ENCODE measurements around the gene ARPC3. TPM values are rescaled to one million over a fixed set of nuclear protein-coding genes. Genes with fewer than 3 reads are reported as not detected.

The ARPC3 gene
- total RNA-seq, 1 experiment from 2014 or later: 319 TPM

DNA sequence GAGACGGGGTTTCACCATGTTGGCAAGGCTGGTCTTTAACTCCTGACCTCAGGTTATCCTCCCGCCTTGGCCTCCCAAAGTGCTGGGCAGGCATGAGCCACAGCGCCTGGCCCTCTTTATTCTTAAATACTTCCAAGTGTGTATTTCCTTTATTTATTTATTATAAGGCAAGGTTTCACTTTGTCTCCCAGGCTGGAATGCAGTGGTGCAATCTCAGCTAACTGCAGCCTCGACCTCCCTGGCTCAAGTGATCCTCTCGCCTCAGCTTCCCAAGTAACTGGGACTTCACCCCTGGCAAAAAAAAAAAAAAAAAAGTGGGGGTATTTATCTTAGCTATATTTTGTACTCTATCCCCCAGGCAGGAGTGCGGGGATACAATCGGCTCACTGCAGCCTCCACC is 25.3 kb upstream of the ARPC3 start:
- in situ Hi-C loops (cut with HindIII; ENCODE audit: low pct_unique_long_range_greater_than_20kb, low sequenced_read_pairs) (no loop called here), intact Hi-C loops (cut with micrococcal nuclease; ENCODE audit: unreplicated experiment) (no loop called here)
- DNase-seq (ENCODE audit: low read depth, low spot score) (no peak), ATAC-seq (no peak)
- Histone ChIP-seq H3K36me3 (ENCODE audit: control insufficient read depth, insufficient read depth, low read length) (peaks cover 2% of the 10 kb centered on the region; the same call in 1 of the 2 replicates), H3K4me1 (ENCODE audit: control insufficient read depth, insufficient read depth, low read length) (no peaks in the 10 kb centered on the region), H3K27ac (ENCODE audit: low read length) (no peak overlapping the region), H3K4me3 (ENCODE audit: low read depth in 2 of 2, low read length in 2 of 2) (no peak overlapping the region), H3K9me3 (ENCODE audit: control insufficient read depth, insufficient read depth, low read depth, low read length) (no peaks in the 10 kb centered on the region), H3K27me3 (ENCODE audit: control insufficient read depth, insufficient read depth, low read length) (no peaks in the 10 kb centered on the region)
- CTCF ChIA-PET: no interaction called here
- no peak for TF ChIP-seq SIN3A (IDR thresholded peaks at IDR 0.05; ENCODE audit: borderline replicate concordance, insufficient read depth, low read depth, low read length)
- TF ChIP-seq, protein P1, sequence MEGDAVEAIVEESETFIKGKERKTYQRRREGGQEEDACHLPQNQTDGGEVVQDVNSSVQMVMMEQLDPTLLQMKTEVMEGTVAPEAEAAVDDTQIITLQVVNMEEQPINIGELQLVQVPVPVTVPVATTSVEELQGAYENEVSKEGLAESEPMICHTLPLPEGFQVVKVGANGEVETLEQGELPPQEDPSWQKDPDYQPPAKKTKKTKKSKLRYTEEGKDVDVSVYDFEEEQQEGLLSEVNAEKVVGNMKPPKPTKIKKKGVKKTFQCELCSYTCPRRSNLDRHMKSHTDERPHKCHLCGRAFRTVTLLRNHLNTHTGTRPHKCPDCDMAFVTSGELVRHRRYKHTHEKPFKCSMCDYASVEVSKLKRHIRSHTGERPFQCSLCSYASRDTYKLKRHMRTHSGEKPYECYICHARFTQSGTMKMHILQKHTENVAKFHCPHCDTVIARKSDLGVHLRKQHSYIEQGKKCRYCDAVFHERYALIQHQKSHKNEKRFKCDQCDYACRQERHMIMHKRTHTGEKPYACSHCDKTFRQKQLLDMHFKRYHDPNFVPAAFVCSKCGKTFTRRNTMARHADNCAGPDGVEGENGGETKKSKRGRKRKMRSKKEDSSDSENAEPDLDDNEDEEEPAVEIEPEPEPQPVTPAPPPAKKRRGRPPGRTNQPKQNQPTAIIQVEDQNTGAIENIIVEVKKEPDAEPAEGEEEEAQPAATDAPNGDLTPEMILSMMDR (IDR thresholded peaks at IDR 0.05): no peak
- TF ChIP-seq, protein P2, sequence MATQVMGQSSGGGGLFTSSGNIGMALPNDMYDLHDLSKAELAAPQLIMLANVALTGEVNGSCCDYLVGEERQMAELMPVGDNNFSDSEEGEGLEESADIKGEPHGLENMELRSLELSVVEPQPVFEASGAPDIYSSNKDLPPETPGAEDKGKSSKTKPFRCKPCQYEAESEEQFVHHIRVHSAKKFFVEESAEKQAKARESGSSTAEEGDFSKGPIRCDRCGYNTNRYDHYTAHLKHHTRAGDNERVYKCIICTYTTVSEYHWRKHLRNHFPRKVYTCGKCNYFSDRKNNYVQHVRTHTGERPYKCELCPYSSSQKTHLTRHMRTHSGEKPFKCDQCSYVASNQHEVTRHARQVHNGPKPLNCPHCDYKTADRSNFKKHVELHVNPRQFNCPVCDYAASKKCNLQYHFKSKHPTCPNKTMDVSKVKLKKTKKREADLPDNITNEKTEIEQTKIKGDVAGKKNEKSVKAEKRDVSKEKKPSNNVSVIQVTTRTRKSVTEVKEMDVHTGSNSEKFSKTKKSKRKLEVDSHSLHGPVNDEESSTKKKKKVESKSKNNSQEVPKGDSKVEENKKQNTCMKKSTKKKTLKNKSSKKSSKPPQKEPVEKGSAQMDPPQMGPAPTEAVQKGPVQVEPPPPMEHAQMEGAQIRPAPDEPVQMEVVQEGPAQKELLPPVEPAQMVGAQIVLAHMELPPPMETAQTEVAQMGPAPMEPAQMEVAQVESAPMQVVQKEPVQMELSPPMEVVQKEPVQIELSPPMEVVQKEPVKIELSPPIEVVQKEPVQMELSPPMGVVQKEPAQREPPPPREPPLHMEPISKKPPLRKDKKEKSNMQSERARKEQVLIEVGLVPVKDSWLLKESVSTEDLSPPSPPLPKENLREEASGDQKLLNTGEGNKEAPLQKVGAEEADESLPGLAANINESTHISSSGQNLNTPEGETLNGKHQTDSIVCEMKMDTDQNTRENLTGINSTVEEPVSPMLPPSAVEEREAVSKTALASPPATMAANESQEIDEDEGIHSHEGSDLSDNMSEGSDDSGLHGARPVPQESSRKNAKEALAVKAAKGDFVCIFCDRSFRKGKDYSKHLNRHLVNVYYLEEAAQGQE (IDR thresholded peaks at IDR 0.05; ENCODE audit: insufficient read depth in 1 of 2, low read depth in 2 of 2, low read length in 1 of 2): no peak
- TF ChIP-seq POLR2AphosphoS5 (IDR thresholded peaks at IDR 0.05; ENCODE audit: low read depth, low read length): no peak
- TF ChIP-seq TCF7L2 (IDR thresholded peaks at IDR 0.05; ENCODE audit: low read depth, low read length): no peak
- POLR2A ChIA-PET: interaction anchor here (0.6 kb wide), 1 partner anchor 44 kb away, joined by 6 read pairs; no protein-coding TSS in a partner anchor
- BruUV-seq (replicated peaks): no TSS peak

DNA sequence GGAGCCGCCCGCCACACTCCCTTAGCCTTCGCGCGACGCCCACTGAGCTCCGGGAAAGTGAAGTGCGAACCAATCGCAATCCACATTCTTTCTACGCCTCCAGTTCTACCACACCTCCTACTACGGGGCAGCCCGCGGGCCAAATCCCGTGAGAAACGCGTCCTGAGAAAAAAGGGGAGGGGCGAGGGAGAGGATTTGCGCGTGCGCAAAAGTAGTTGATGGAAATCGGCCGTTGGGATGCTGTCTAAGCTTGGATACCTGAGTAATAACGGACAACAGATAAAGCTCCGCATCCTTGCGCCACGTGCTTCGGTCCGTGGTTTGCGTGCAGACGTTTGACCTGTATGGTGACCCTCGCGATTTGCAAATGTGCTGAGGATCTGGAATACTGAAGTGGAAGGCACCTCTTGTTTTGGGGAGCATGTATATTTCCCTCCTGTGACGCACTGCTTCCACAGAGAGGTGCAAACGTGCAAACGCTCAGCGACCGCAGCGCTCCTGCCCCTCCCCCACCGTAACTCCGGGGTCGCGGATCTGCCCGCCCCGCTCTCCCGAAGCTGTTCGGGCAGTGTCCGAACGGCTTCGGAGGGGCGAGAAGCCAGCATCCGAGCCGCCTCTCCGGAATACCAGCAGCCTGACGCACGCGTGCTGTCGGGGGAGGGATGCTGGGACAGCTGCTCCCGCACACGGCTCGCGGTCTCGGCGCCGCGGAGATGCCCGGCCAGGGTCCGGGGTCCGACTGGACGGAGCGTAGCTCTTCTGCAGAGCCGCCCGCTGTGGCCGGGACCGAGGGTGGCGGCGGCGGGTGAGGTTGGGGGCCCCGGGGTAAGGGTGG is 18.3 kb upstream of the ARPC3 start, which contains the start of the genes FAM216A and GPN3:
Gene FAM216A, plus strand, starts transcription at position 632 of the 835 bp plus-strand sequence. Its CDS starts 31 bp downstream, at position 663.
Gene GPN3, minus strand, starts transcription at position 44 of the 835 bp plus-strand sequence. CDS start 54 bp downstream, outside the sequence.
- peak; percentile 81 for TF ChIP-seq POLR2AphosphoS5 (IDR thresholded peaks at IDR 0.05; ENCODE audit: low read depth, low read length)
- TF ChIP-seq, protein P2 (IDR thresholded peaks at IDR 0.05; ENCODE audit: insufficient read depth in 1 of 2, low read depth in 2 of 2, low read length in 1 of 2): 0 out of 4 replicates have a peak, but pooled peaks of 1 of the 2 experiments have one; percentile 15
- TF ChIP-seq, protein P1 (IDR thresholded peaks at IDR 0.05): no peak
- ChIA-PET CTCF (interaction anchor here (0.5 to 1.6 kb wide), 7 partner anchors 18 to 400 kb away, joined by 3 to 7 read pairs (median 3); partner anchors contain the start of gene ARPC3), POLR2A (interaction anchor here (0.6 to 1.6 kb wide), 7 partner anchors 13 to 426 kb away, joined by 3 to 9 read pairs (median 4); partner anchors contain the start of gene ARPC3)
- ATAC-seq (peak; percentile 91), DNase-seq (ENCODE audit: low read depth, low spot score) (peak; percentile 93)
- Histone ChIP-seq H3K27me3 (ENCODE audit: control insufficient read depth, insufficient read depth, low read length) (no peaks in the 10 kb centered on the region), H3K9me3 (ENCODE audit: control insufficient read depth, insufficient read depth, low read depth, low read length) (no peaks in the 10 kb centered on the region), H3K4me3 (ENCODE audit: low read depth in 2 of 2, low read length in 2 of 2) (peak within 1 kb of the TSS; percentile 88 to 95), H3K27ac (ENCODE audit: low read length) (peak within 1 kb of the TSS; percentile 90), H3K36me3 (ENCODE audit: control insufficient read depth, insufficient read depth, low read length) (peaks cover 1% of the 10 kb centered on the region; the same call in 1 of the 2 replicates), H3K4me1 (ENCODE audit: control insufficient read depth, insufficient read depth, low read length) (peaks cover 11% of the 10 kb centered on the region)
- no TSS peak for BruUV-seq (replicated peaks)
- intact Hi-C loops (cut with micrococcal nuclease; ENCODE audit: unreplicated experiment): no loop called here
- in situ Hi-C loops (cut with HindIII; ENCODE audit: low pct_unique_long_range_greater_than_20kb, low sequenced_read_pairs): loop anchor here (5.0 kb wide), 1 partner anchor 34 kb away; the partner anchor contains the start of genes RAD9B and VPS29
